Amniotic stem cell (primary cell): ENCODE results near the gene TEDC2.

ENCODE experiments used
- DNase-seq: peaks from one replicate; lab custom pipeline; 2025; lab: John Stamatoyannopoulos, UW

Gene TEDC2

GRCh38 chr16:2496223-2497115 is 36.6 kb downstream of the TEDC2 start:
- DNase-seq = no peak

DNA sequence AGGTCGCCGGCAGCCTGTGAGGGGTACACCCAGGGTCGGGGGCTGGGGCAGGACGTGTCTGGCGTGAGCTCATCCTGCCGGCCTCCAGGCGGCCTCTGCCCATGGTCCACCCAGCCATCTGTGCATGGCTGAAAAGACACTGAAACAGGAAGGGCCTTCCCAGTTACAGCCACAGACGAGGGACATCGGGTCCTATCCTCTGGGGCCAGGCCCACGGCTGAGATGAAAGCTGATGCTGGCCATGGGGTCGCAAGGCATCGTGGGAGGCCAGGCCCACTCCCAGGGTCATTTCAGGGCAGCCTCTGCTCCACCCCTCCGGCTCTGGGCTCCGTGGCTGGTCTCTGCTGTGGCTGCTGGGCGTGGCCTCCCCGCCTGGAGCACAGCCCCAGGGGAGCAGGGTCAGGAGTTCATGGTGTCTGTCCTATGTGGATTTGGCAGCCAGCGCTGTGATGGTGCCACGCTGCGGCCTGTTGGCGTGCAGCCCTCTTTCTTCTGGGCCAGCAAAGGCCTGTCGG is 37.3 kb downstream of the TEDC2 start:
- DNase-seq = no peak

DNA sequence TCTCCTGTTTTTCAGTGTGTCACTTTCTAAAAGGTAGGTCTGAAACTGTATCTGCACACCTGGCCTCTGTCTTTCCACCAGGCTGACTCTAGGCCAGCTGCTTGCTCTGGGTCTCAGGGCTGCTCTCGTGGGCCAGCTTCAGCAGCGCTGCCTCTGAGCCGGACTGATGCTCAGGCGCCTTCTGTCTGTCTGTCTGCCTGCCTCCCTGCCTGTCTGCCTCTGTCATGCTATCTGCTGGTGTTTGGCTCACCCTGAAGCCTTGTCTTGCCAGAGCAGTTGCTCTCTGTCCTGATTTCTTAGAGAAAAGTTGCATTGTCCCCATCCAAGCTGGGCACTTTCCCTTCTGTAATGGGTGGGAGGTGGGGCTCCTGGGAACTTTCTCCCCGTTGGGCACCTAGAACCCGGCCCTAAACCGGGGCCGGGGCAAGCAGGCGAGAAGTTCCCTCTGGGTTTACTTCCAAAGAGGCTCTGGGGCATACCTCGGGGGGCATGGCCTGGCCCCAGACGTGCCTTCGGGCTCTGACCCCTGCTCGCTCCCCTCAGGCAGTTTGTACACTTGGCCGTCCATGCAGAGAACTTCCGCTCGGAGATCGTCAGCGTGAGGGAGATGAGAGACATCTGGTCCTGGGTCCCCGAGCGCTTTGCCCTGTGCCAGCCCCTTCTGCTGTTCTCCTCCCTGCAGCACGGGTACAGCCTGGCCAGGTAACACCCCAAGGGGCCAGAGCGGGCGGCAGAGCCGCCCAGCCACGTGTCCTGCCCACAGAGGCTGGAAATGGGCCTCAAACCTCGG is 38.0 kb downstream of the TEDC2 start:
- DNase-seq = no peak

GRCh38 chr16:2498531-2499253 is 38.8 kb downstream of the TEDC2 start:
- no peak for DNase-seq

- no peak for DNase-seq
Observed at GRCh38 chr16:2499454-2499853, 39.5 kb downstream of the TEDC2 start.

- no peak for DNase-seq
Observed at GRCh38 chr16:2499890-2500429, 40.1 kb downstream of the TEDC2 start.

DNA sequence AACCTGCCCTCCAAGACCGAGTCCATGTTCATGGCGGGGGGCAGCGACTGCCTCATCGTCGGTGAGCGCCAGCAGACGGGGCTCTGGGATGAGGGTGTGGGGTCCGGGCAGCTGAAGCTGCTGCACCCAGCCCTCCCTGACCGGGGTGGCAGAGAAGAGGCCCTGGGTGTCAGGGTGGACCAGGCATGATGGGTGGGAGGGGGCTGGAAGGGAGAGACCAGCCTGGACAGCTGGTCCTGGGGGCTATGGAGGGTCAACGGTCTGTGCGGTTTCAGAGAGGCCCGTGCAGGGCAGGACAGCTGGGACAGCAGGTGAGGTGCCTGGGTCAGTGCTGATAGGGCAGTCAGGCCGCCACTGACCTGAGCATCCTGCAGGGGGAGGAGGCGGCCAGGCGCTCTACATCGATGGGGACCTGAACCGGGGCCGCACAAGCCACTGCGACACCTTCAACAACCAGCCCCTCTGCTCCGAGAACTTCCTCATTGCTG is 40.6 kb downstream of the TEDC2 start:
- no peak for DNase-seq

GRCh38 chr16:2500918-2501750 is 41.2 kb downstream of the TEDC2 start:
- DNase-seq = no peak

- DNase-seq = no peak
Observed at GRCh38 chr16:2501946-2502895, 42.3 kb downstream of the TEDC2 start.

DNA sequence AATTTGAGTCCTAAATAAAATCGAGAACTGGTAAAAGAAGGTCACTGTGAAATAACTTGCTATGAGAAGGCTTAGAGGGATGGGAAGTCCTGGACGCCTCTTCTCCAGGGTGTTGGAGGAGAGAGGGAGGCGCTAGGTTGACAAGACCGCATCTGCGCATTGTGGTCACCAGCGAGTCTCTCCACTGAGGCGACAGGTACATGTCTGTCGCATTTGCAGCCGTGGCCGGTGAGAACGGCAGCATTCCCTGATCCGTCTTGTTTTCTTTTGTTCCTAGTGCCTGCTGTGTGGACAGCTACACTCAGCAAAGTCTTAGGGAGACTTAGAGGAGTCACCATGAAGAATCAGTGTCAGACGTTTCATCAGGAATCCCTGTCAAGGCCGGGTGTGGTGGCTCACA is 45.8 kb downstream of the TEDC2 start:
- DNase-seq = no peak

GRCh38 chr16:2507052-2507659 is 47.2 kb downstream of the TEDC2 start:
- no peak for DNase-seq

DNA sequence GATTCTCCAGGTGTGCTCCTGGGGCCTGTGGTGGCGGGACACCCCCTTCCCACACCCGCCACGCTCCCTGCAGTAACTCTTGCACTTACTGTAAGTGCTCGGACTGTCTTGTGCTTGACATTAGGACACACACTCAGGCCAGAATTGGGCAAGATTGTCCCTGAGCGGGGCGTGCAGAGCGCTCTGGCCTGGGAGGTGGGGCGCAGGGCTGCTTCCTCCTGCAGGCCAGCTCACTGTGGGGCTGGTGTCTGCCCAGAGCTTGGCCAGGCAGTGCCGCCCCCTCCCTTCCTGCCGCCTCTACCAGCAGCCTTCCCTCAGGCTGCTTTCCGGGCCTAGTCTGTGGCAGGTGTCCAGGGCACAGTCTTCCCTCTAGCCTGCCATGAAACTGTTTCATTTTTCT is 47.8 kb downstream of the TEDC2 start:
- no peak for DNase-seq

- DNase-seq = no peak
Observed at GRCh38 chr16:2508722-2509400, 49.0 kb downstream of the TEDC2 start.

DNA sequence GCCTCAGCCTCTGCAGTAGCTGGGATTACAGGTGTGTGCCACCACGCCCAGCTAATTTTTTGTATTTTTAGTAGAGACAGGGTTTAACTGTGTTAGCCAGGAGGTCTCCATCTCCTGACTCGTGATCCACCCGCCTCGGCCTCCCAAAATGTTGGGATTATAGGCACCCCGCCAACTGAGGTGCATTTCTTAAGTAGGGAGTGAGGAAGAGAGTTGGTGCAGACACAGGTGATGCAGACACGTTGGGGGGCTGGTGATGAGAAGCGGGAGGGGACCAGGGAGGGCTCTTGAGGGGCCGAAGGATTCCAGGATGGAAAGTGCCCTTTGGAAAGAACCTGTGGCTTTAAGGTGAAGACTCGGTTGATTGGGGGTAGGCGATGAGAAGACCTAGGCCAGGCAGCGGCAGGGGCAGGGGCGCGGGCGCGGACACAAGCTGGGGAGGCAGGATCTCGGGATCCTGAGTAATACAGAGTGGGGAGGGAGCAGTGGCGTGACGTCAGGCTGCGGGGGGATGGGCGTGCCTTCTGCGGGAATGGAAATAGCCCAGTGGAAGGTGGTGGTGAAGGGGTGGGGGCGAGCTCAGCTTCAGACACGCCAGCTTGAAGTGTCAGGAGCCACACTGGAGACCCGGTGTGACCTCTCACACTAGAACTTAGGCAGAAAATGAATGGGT is 51.4 kb downstream of the TEDC2 start:
- no peak for DNase-seq

DNA sequence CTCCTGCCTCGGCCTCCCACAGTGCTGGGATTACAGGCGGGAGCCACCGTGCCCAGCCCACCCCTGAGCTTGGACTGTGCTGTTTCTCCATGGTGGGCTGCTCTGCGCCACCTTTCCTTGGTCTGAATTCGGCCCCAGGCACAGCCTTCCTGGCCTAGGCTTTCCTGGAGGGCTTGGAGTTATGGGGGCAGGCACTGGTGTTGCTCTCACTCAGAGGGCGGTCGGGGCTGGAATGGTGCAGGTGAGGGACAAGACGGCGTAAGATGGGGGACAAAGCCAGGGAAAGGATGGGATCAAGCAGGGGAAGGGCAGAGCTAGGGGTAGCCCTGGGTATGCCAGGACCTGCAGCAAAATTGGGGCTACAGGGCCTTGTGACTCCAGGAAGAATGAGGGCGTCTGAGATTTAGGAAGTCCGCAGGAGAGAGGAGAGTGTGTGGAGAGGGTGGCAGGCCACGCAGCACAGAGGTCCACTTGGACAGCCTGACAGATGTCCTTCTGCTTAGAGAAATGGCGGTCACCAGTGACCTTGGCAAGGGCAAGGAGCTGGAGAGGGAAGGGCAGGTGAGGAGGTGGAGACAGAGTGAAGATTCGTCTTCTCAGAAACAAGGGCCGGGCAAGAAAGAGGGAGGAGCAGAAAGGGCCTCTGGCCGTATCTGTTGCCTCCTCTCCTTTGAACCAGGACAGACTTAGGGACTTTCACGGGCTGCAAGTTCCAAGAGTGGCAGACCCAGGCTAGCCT is 52.3 kb downstream of the TEDC2 start:
- DNase-seq = no peak

DNA sequence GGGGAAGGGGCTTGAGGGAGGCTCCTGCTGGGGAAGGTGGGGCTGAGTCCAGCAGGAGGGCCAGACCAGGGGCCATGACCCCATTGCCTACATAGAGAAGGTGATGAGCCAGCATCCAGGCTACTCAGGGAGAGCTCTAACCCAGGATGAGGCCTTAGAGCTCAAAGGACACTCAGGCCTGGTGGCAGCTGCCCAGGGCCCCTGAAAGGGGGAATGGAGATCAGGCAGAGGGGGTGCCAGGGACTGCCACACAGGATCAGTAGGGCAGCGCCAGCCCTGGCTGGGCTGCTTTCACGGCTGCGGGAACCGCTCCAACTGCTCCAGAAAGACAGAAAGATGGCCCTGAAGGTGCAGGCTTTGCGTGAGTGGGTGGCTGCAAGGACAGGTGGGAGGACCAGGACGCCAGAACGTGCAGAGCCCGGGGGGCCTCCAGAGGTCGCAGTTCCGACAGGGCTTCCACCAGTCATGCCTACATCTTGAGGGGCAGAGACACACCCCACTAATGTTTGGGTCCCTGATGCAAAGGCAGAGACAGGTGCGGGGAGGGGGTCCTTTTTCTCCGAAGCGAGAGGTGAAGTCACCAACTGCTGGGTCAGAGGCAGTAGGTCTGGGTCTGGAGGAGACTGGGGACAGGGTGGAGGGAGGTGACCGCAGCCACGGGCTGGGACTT is 53.0 kb downstream of the TEDC2 start:
- DNase-seq = no peak
